H1 (cell line): ENCODE measurements around the gene ZMYND15. TPM values are rescaled to one million over a fixed set of nuclear protein-coding genes. Genes with fewer than 3 reads are reported as not detected.

ENCODE experiments used
- CTCF ChIA-PET: fragments of 300-600 bp; sonication (Branson Sonifier 250); formaldehyde crosslinking; loops from one replicate; lab custom pipeline; 2021; ENCODE audit not compliant: partially characterized antibody; lab: Charles Lee
- POLR2A ChIA-PET: fragments of 300-600 bp; sonication (Branson Sonifier 250); formaldehyde crosslinking; loops from one replicate; lab custom pipeline; 2021; ENCODE audit warnings: inconsistent platforms; ENCODE audit not compliant: partially characterized antibody; lab: Charles Lee
- DNase-seq, 2 experiments: peaks; one replicate each; pipeline versions ENCODE4 v3.0.0 to v3.0.0-alpha.2; 2010 to 2022; ENCODE audit warnings: low spot score in 2 of 2, low read depth in 1 of 2, mixed read lengths in 1 of 2
- FAIRE-seq: peaks from 2 replicates; lab custom pipeline; 2011; peaks lifted over from hg19 to GRCh38; lab: Jason Lieb, UNC
- H2AFZ ChIP-seq: 2 replicates; pipeline ENCODE4 v1.8.1; 2012; ENCODE audit warnings: low read length, inconsistent platforms
- H2AK5ac ChIP-seq: 2 replicates; pipeline ENCODE4 v1.6.1; 2013; ENCODE audit warnings: low read depth, low read length
- H2BK120ac ChIP-seq: replicated peaks from 2 replicates; pipeline ENCODE3; 2013; ENCODE audit warnings: low read depth, low read length, inconsistent platforms
- H2BK12ac ChIP-seq: 2 replicates; pipeline ENCODE4 v1.6.1; 2013; ENCODE audit warnings: low read depth, low read length
- H2BK15ac ChIP-seq: 2 replicates; pipeline ENCODE4 v1.6.1; 2013; ENCODE audit warnings: low read length
- H2BK20ac ChIP-seq: 2 replicates; pipeline ENCODE4 v1.6.1; 2013; ENCODE audit warnings: low read length
- H2BK5ac ChIP-seq: 2 replicates; pipeline ENCODE4 v1.6.1; 2013; ENCODE audit warnings: low read depth, low read length
- H3K14ac ChIP-seq: 2 replicates; pipeline ENCODE4 v1.6.1; 2013; ENCODE audit warnings: inconsistent platforms; ENCODE audit not compliant: insufficient read length
- H3K18ac ChIP-seq: 2 replicates; pipeline ENCODE4 v1.6.1; 2013; ENCODE audit warnings: low read length; ENCODE audit errors: extremely low read depth
- H3K23ac ChIP-seq: 2 replicates; pipeline ENCODE4 v1.6.1; 2013; ENCODE audit warnings: inconsistent platforms; ENCODE audit not compliant: insufficient read length
- H3K23me2 ChIP-seq: 2 replicates; pipeline ENCODE4 v1.6.1; 2013; ENCODE audit warnings: low read depth, low read length
- H3K27ac ChIP-seq: 2 replicates; pipeline ENCODE4 v1.6.1; 2011; ENCODE audit warnings: low read depth, low read length, inconsistent platforms
- H3K27me3 ChIP-seq, 4 experiments: replicated peaks in 1 of 4; 1 replicate in 1 of 4; 2 replicates in 3 of 4; pipeline versions ENCODE4 v1.6.1 to v1.8.1; 2011 to 2013; ENCODE audit warnings: low read length in 3 of 4, mild to moderate bottlenecking in 3 of 4, inconsistent platforms in 2 of 4, mixed read lengths in 2 of 4, moderate library complexity in 1 of 4; ENCODE audit not compliant: control insufficient read depth in 3 of 4, insufficient read depth in 3 of 4; ENCODE audit errors: extremely low read depth in 1 of 4
- H3K36me3 ChIP-seq, 4 experiments: 2 replicates each; pipeline versions ENCODE4 v1.6.1 to v1.8.1; 2011 to 2013; ENCODE audit warnings: mild to moderate bottlenecking in 4 of 4, low read length in 3 of 4, moderate library complexity in 2 of 4, control low read depth in 1 of 4, inconsistent platforms in 1 of 4; ENCODE audit not compliant: insufficient read depth in 4 of 4, control insufficient read depth in 2 of 4
- H3K4ac ChIP-seq: replicated peaks from 2 replicates; pipeline ENCODE3; 2013; ENCODE audit warnings: low read length, low read depth, mixed read lengths, inconsistent platforms; ENCODE audit not compliant: insufficient read length
- H3K4me1 ChIP-seq, 4 experiments: replicated peaks in 1 of 4; 1 replicate in 1 of 4; 2 replicates in 3 of 4; pipeline versions ENCODE4 v1.6.1 to v1.8.1; 2011 to 2013; ENCODE audit warnings: low read length in 3 of 4, inconsistent platforms in 2 of 4, mixed read lengths in 1 of 4; ENCODE audit not compliant: insufficient read depth in 4 of 4, control insufficient read depth in 3 of 4
- H3K4me2 ChIP-seq, 2 experiments: 2 replicates each; pipeline versions ENCODE4 v1.6.1 to v1.8.1; 2011 to 2013; ENCODE audit warnings: low read depth in 2 of 2, low read length in 2 of 2, control low read depth in 1 of 2, inconsistent platforms in 1 of 2, mild to moderate bottlenecking in 1 of 2; ENCODE audit not compliant: insufficient read depth in 1 of 2
- H3K4me3 ChIP-seq, 4 experiments: fragments of 200-600, 300-600 bp in 1 of 4; sonication (generic), shearing (Covaris generic), sonication (Bioruptor Twin) in 1 of 4; 2 replicates each; pipeline versions ENCODE4 v1.5.1 to v1.8.1; 2011 to 2016; ENCODE audit warnings: low read length in 4 of 4, low read depth in 3 of 4, control low read depth in 2 of 4, inconsistent platforms in 2 of 4, mild to moderate bottlenecking in 2 of 4, mixed read lengths in 1 of 4, moderate library complexity in 1 of 4; ENCODE audit not compliant: insufficient read depth in 2 of 4; ENCODE audit errors: extremely low read depth in 1 of 4
- H3K56ac ChIP-seq: replicated peaks from 2 replicates; pipeline ENCODE3; 2013; ENCODE audit warnings: low read depth, mild to moderate bottlenecking, mixed read lengths, low read length, inconsistent platforms; ENCODE audit not compliant: insufficient read length
- H3K79me1 ChIP-seq: 2 replicates; pipeline ENCODE4 v1.6.1; 2013; ENCODE audit warnings: low read depth, low read length, control low read depth
- H3K79me2 ChIP-seq, 2 experiments: 2 replicates each; pipeline versions ENCODE4 v1.6.1 to v1.8.1; 2012 to 2013; ENCODE audit warnings: low read length in 2 of 2, mild to moderate bottlenecking in 2 of 2, inconsistent platforms in 1 of 2; ENCODE audit not compliant: insufficient read depth in 2 of 2, control insufficient read depth in 1 of 2
- H3K9ac ChIP-seq, 4 experiments: replicated peaks in 1 of 4; 1 replicate in 1 of 4; 2 replicates in 3 of 4; pipeline versions ENCODE4 v1.6.1 to v1.8.1; 2011 to 2013; ENCODE audit warnings: low read depth in 3 of 4, low read length in 3 of 4, control low read depth in 2 of 4, mild to moderate bottlenecking in 2 of 4, moderate library complexity in 2 of 4, inconsistent platforms in 1 of 4; ENCODE audit errors: extremely low read depth in 1 of 4
- H3K9me3 ChIP-seq, 2 experiments: 2 replicates each; pipeline versions ENCODE4 v1.6.1 to v1.8.1; 2012 to 2013; ENCODE audit warnings: mild to moderate bottlenecking in 2 of 2, moderate library complexity in 2 of 2, control low read depth in 1 of 2, inconsistent platforms in 1 of 2, low read depth in 1 of 2, low read length in 1 of 2, mixed read lengths in 1 of 2; ENCODE audit not compliant: insufficient read depth in 2 of 2
- H4K20me1 ChIP-seq, 2 experiments: replicated peaks in 1 of 2; 2 replicates each; pipeline versions ENCODE3 to v1.8.1; 2011 to 2013; ENCODE audit warnings: inconsistent platforms in 2 of 2, low read length in 2 of 2, mild to moderate bottlenecking in 1 of 2; ENCODE audit not compliant: insufficient read depth in 2 of 2, control insufficient read depth in 1 of 2
- H4K5ac ChIP-seq: 2 replicates; pipeline ENCODE4 v1.6.1; 2013; ENCODE audit warnings: low read length, low read depth, mixed read lengths, inconsistent platforms; ENCODE audit not compliant: insufficient read length
- H4K8ac ChIP-seq: 2 replicates; pipeline ENCODE4 v1.8.0; 2013; ENCODE audit warnings: mild to moderate bottlenecking, moderate library complexity, low read length, inconsistent platforms; ENCODE audit not compliant: insufficient read depth; ENCODE audit errors: extremely low read depth
- H4K91ac ChIP-seq: replicated peaks from 2 replicates; pipeline ENCODE3; 2013; ENCODE audit warnings: low read length, mixed read lengths, inconsistent platforms; ENCODE audit not compliant: insufficient read length
- SIX5 ChIP-seq: IDR thresholded peaks from 2 replicates; pipeline ENCODE4 v1.6.1; 2011; ENCODE audit warnings: mild to moderate bottlenecking, low read depth, low read length
- WGBS, 2 experiments: shearing (Covaris generic) in 1 of 2; methylation state at CpG; one replicate each; pipeline versions ENCODE4 v1.1.6 to v1.1.7; 2013 to 2015; ENCODE audit warnings: low lambda C conversion rate in 2 of 2, mixed read lengths in 2 of 2, inconsistent platforms in 1 of 2, low coverage in 1 of 2, missing lambda C conversion rate in 1 of 2; ENCODE audit not compliant: insufficient replicate concordance in 2 of 2, insufficient coverage in 1 of 2, insufficient read length in 1 of 2; ENCODE audit errors: extremely low coverage in 1 of 2, missing lambda C conversion rate in 1 of 2; 5-methylcytosine and 5-hydroxymethylcytosine counted together
- polyA plus RNA-seq, 7 experiments: library from polyadenylated mRNA; depleted of rRNA in 3 of 7; stranded (reverse) in 5 of 7; unstranded in 2 of 7; fragments of >200 nt in 5 of 7; fragments of 200-250 nt in 2 of 7; gene quantifications; 1 replicate in 5 of 7; 2 replicates in 1 of 7; 4 replicates in 1 of 7; pipeline versions ENCODE4 v1.2.1 to v1.2.3, GENCODE V29; 2011 to 2013; ENCODE audit warnings: missing spikeins in 2 of 7, mixed read lengths in 2 of 7
- total RNA-seq: library from RNA; stranded (reverse); fragmentation: NEBNext Ultra II Directional; extraction: Animal tissue kit (Norgen Biotek cat#: 25700); gene quantifications from 2 replicates; pipeline ENCODE4 v1.2.1, GENCODE V29; 2021

ZMYND15 gene
- total and polyA plus RNA-seq, 2 of the 8 experiments (the other 6 are each of a cell fraction or from before 2014, with no cell fraction given) = 0.53 to 0.58 TPM

GRCh38 chr17:4759776-4760236 lies 20.2 kb downstream of the ZMYND15 start:
- Histone ChIP-seq H4K8ac (no peak overlapping the region), H4K91ac (no peak overlapping the region), H3K4me3 (no peak overlapping the region), H2BK5ac (no peak overlapping the region), H3K4me1 (no peaks in the 10 kb centered on the region), H2BK12ac (no peak overlapping the region), H3K18ac (no peak overlapping the region), H3K56ac (no peak overlapping the region), H3K23me2 (no peaks in the 10 kb centered on the region), H3K9me3 (no peaks in the 10 kb centered on the region), H4K20me1 (no peaks in the 10 kb centered on the region), H3K79me2 (no peaks in the 10 kb centered on the region), H3K9ac (no peak overlapping the region), H4K5ac (no peak overlapping the region), H2AFZ (no peak overlapping the region), H2BK20ac (no peak overlapping the region), H3K4ac (no peak overlapping the region), H3K4me2 (no peak overlapping the region), H2BK15ac (no peak overlapping the region), H2BK120ac (no peak overlapping the region), H3K14ac (no peak overlapping the region), H3K23ac (no peak overlapping the region), H3K27me3 (no peaks in the 10 kb centered on the region), H3K79me1 (no peaks in the 10 kb centered on the region), H3K27ac (no peak overlapping the region), H3K36me3 (no peaks in the 10 kb centered on the region), H2AK5ac (no peak overlapping the region)
- TF ChIP-seq SIX5 = no peak
- ChIA-PET CTCF (no interaction called here), POLR2A (no interaction called here)
- WGBS, 2 experiments = 88% methylated on average over 10 of the region's 10 CpGs; no CpG with 5 or more reads in 1 of the 2 experiments
- no peak for FAIRE-seq
- DNase-seq = no peak
